ENCODE measurements around the gene FAM193A. TPM values are rescaled to one million over a fixed set of nuclear protein-coding genes. Genes with fewer than 3 reads are reported as not detected.

The FAM193A gene
- total RNA-seq, 1 donor from 2014 or later = 19.8 TPM

- no peak for DNase-seq (ENCODE audit: low read depth)
- H3K36me3 ChIP-seq (ENCODE audit: control insufficient read depth, insufficient read depth, low read length) = peaks cover 2% of the 10 kb centered on the region
- H3K4me3 ChIP-seq (ENCODE audit: low read depth, low read length) = no peak overlapping the region
- TF ChIP-seq CTCF (IDR thresholded peaks at IDR 0.05; ENCODE audit: insufficient read depth, low read length, poor library complexity, severe bottlenecking) = no peak
- H3K27me3 ChIP-seq (ENCODE audit: control insufficient read depth, insufficient read depth, low read length) = no peaks in the 10 kb centered on the region
Measured at GRCh38 chr4:2713337-2713736, 176.9 kb downstream of the FAM193A start.

GRCh38 chr4:2714061-2714770 is 177.8 kb downstream of the FAM193A start:
- Histone ChIP-seq H3K27me3 (ENCODE audit: control insufficient read depth, insufficient read depth, low read length) (no peaks in the 10 kb centered on the region), H3K4me3 (ENCODE audit: low read depth, low read length) (no peak overlapping the region), H3K36me3 (ENCODE audit: control insufficient read depth, insufficient read depth, low read length) (peaks cover 2% of the 10 kb centered on the region)
- no peak for DNase-seq (ENCODE audit: low read depth)
- TF ChIP-seq CTCF (IDR thresholded peaks at IDR 0.05; ENCODE audit: insufficient read depth, low read length, poor library complexity, severe bottlenecking) = no peak

GRCh38 chr4:2714918-2715317 is 178.5 kb downstream of the FAM193A start:
- DNase-seq (ENCODE audit: low read depth) = no peak
- peaks cover 2% of the 10 kb centered on the region for H3K36me3 ChIP-seq (ENCODE audit: control insufficient read depth, insufficient read depth, low read length)
- no peak for TF ChIP-seq CTCF (IDR thresholded peaks at IDR 0.05; ENCODE audit: insufficient read depth, low read length, poor library complexity, severe bottlenecking)

GRCh38 chr4:2715426-2715825 is 179.0 kb downstream of the FAM193A start:
- Histone ChIP-seq H3K36me3 (ENCODE audit: control insufficient read depth, insufficient read depth, low read length) (peaks cover 2% of the 10 kb centered on the region), H3K4me3 (ENCODE audit: low read depth, low read length) (no peak overlapping the region), H3K27me3 (ENCODE audit: control insufficient read depth, insufficient read depth, low read length) (no peaks in the 10 kb centered on the region)
- no peak for TF ChIP-seq CTCF (IDR thresholded peaks at IDR 0.05; ENCODE audit: insufficient read depth, low read length, poor library complexity, severe bottlenecking)
- no peak for DNase-seq (ENCODE audit: low read depth)

More at GRCh38 chr4:2714918-2715317, 178.5 kb downstream of the FAM193A start:
- H3K4me3 ChIP-seq (ENCODE audit: low read depth, low read length) = no peak overlapping the region
- no peaks in the 10 kb centered on the region for H3K27me3 ChIP-seq (ENCODE audit: control insufficient read depth, insufficient read depth, low read length)

- Histone ChIP-seq H3K36me3 (ENCODE audit: control insufficient read depth, insufficient read depth, low read length) (peaks cover 2% of the 10 kb centered on the region), H3K27me3 (ENCODE audit: control insufficient read depth, insufficient read depth, low read length) (no peaks in the 10 kb centered on the region), H3K4me3 (ENCODE audit: low read depth, low read length) (no peak overlapping the region)
- no peak for TF ChIP-seq CTCF (IDR thresholded peaks at IDR 0.05; ENCODE audit: insufficient read depth, low read length, poor library complexity, severe bottlenecking)
- no peak for DNase-seq (ENCODE audit: low read depth)
Measured at GRCh38 chr4:2716236-2716635, 179.8 kb downstream of the FAM193A start.

GRCh38 chr4:2721586-2721985 is 185.1 kb downstream of the FAM193A start:
- DNase-seq (ENCODE audit: low read depth) = no peak
- H3K27me3 ChIP-seq (ENCODE audit: control insufficient read depth, insufficient read depth, low read length) = no peaks in the 10 kb centered on the region
- H3K4me3 ChIP-seq (ENCODE audit: low read depth, low read length) = no peak overlapping the region
- no peaks in the 10 kb centered on the region for H3K36me3 ChIP-seq (ENCODE audit: control insufficient read depth, insufficient read depth, low read length)
- TF ChIP-seq CTCF (IDR thresholded peaks at IDR 0.05; ENCODE audit: insufficient read depth, low read length, poor library complexity, severe bottlenecking) = no peak

Measured in kidney epithelial cell (primary cell).